Upper lobe of right lung (tissue), 1 donor: ENCODE data around the gene ADCY10. TPM values are rescaled to one million over a fixed set of nuclear protein-coding genes. Genes with fewer than 3 reads are reported as not detected.

Experiments used
- ATAC-seq: fragments of 200-7000 bp; cut with Tn5 transposase; one replicate; pipeline ENCODE4 v1.9.1; 2020; ENCODE audit warnings: mild to moderate bottlenecking, moderate library complexity
- DNase-seq: peaks from one replicate; pipeline ENCODE4 v3.0.0-alpha.2; 2020
- H3K27ac ChIP-seq: fragments of 200-600 bp; one replicate; pipeline ENCODE4 v1.8.0; 2022
- H3K27me3 ChIP-seq: fragments of 200-600 bp; one replicate; pipeline ENCODE4 v1.8.0; 2022; ENCODE audit warnings: mild to moderate bottlenecking
- H3K36me3 ChIP-seq: fragments of 200-600 bp; one replicate; pipeline ENCODE4 v1.8.0; 2022
- H3K4me1 ChIP-seq: fragments of 200-600 bp; one replicate; pipeline ENCODE4 v1.8.0; 2022
- H3K4me3 ChIP-seq: fragments of 200-600 bp; one replicate; pipeline ENCODE4 v1.8.0; 2022; ENCODE audit warnings: mild to moderate bottlenecking
- H3K9me3 ChIP-seq: fragments of 200-600 bp; one replicate; pipeline ENCODE4 v1.8.0; 2022
- CTCF ChIP-seq: fragments of 200-600 bp; IDR thresholded peaks from one replicate; pipeline ENCODE4 v1.8.0; 2022; ENCODE audit warnings: antibody characterized with exemption
- intact Hi-C: fragments of 100-400 bp; cut with DNase I; formaldehyde crosslinking; loops from one replicate; pipeline ENCODE4 v1.11.0; 2022
- total RNA-seq: library from RNA; stranded (reverse); fragmentation: NEBNext Ultra II Directional; extraction: Animal tissue kit (Norgen Biotek cat#: 25700); gene quantifications from one replicate; pipeline ENCODE4 v1.2.1, GENCODE V29; 2021
- donor health status: DM: no; HTN: yes; CAD: no; lungs with severe emphysema.

ADCY10 gene
- total RNA-seq, 1 donor from 2014 or later, result 0.29 TPM

- TF ChIP-seq CTCF, result no peak
- DNase-seq, result no peak
- no peaks in the 10 kb centered on the region for H3K27me3 ChIP-seq
- no peak for ATAC-seq
- no peaks in the 10 kb centered on the region for H3K9me3 ChIP-seq
- no peak overlapping the region for H3K4me3 ChIP-seq
- H3K4me1 ChIP-seq, result peaks cover 3% of the 10 kb centered on the region
- no peak overlapping the region for H3K27ac ChIP-seq
- H3K36me3 ChIP-seq, result no peaks in the 10 kb centered on the region
- intact Hi-C loops, result no loop called here
Measured at GRCh38 chr1:167928457-167928852, 14.5 kb upstream of the ADCY10 start.

- Histone ChIP-seq H3K9me3 (no peaks in the 10 kb centered on the region), H3K36me3 (peaks cover 6% of the 10 kb centered on the region), H3K4me3 (no peak overlapping the region), H3K27ac (no peak overlapping the region), H3K4me1 (no peaks in the 10 kb centered on the region), H3K27me3 (no peaks in the 10 kb centered on the region)
- intact Hi-C loops, result no loop called here
- ATAC-seq (no peak), DNase-seq (no peak)
- TF ChIP-seq CTCF, result no peak
Measured at GRCh38 chr1:167927046-167927754, 13.3 kb upstream of the ADCY10 start.

- intact Hi-C loops, result no loop called here
- no peak for TF ChIP-seq CTCF
- H3K9me3 ChIP-seq, result no peaks in the 10 kb centered on the region
- H3K4me3 ChIP-seq, result no peak overlapping the region
- DNase-seq, result no peak
- no peaks in the 10 kb centered on the region for H3K27me3 ChIP-seq
- H3K4me1 ChIP-seq, result no peaks in the 10 kb centered on the region
- H3K36me3 ChIP-seq, result peaks cover 6% of the 10 kb centered on the region
- ATAC-seq, result no peak
- H3K27ac ChIP-seq, result no peak overlapping the region
Measured at GRCh38 chr1:167926486-167926997, 12.6 kb upstream of the ADCY10 start.

GRCh38 chr1:167924543-167925231, 10.8 kb upstream of the ADCY10 start:
- Histone ChIP-seq H3K9me3 (no peaks in the 10 kb centered on the region), H3K4me1 (no peaks in the 10 kb centered on the region), H3K27me3 (no peaks in the 10 kb centered on the region), H3K36me3 (peaks cover 6% of the 10 kb centered on the region), H3K4me3 (no peak overlapping the region), H3K27ac (no peak overlapping the region)
- ATAC-seq (no peak), DNase-seq (no peak)
- intact Hi-C loops, result no loop called here
- no peak for TF ChIP-seq CTCF

- no peak for DNase-seq
- Histone ChIP-seq H3K4me3 (no peak overlapping the region), H3K27me3 (no peaks in the 10 kb centered on the region), H3K4me1 (no peaks in the 10 kb centered on the region), H3K36me3 (peaks cover 6% of the 10 kb centered on the region), H3K27ac (no peak overlapping the region), H3K9me3 (no peaks in the 10 kb centered on the region)
- intact Hi-C loops, result no loop called here
- no peak for TF ChIP-seq CTCF
- no peak for ATAC-seq
Measured at GRCh38 chr1:167924102-167924501, 10.2 kb upstream of the ADCY10 start.
